Mesodermal cell (in vitro differentiated cells): Measurements from ENCODE around the gene KNTC1.

Experiments used
- H3K27ac ChIP-seq: 2 replicates; pipeline ENCODE4 v1.7.0; 2013; ENCODE audit warnings: mild to moderate bottlenecking, low read depth, low read length, moderate library complexity; ENCODE audit not compliant: severe bottlenecking
- H3K36me3 ChIP-seq: 2 replicates; pipeline ENCODE4 v1.7.1; 2013; ENCODE audit warnings: mild to moderate bottlenecking, low read length, moderate library complexity; ENCODE audit not compliant: control insufficient read depth, insufficient read depth
- H3K4me1 ChIP-seq: one replicate; pipeline ENCODE4 v1.7.1; 2013; ENCODE audit warnings: mild to moderate bottlenecking, low read length; ENCODE audit not compliant: insufficient read depth, control insufficient read depth, poor library complexity, severe bottlenecking
- H3K4me3 ChIP-seq: 2 replicates; pipeline ENCODE4 v1.7.0; 2013; ENCODE audit warnings: low read length, control low read depth, mild to moderate bottlenecking; ENCODE audit not compliant: insufficient read depth, poor library complexity, severe bottlenecking; ENCODE audit errors: extremely low read depth
- H3K9me3 ChIP-seq: 2 replicates; pipeline ENCODE4 v1.7.1; 2013; ENCODE audit warnings: mild to moderate bottlenecking, low read length, moderate library complexity; ENCODE audit not compliant: control insufficient read depth
- WGBS, 2 experiments: methylation state at CpG; one replicate each; pipeline ENCODE4 v1.1.5; 2013; ENCODE audit warnings: missing lambda C conversion rate in 2 of 2; ENCODE audit not compliant: insufficient coverage in 2 of 2; 5-methylcytosine and 5-hydroxymethylcytosine counted together

KNTC1 gene

DNA sequence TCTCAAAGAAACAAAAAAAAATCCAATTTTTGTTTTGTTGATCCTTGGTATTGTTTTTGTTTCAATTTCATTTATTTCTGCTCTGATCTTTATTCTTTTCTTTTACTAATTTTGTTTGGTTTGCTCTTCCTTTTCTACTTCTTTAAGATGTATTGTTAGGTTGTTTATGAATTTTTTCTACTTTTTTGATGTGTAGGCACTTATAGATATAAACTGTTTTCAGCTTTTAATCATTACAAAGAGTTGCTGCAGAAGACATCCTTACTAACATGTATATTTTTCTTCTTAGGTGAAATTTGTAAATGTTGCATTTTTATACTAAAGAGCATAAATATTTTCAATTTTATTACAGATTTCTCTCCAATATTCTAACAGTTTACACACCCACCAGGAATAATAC lies 69.8 kb downstream of the KNTC1 start:
- Histone ChIP-seq H3K36me3 (peaks cover 62% of the 10 kb centered on the region), H3K9me3 (no peaks in the 10 kb centered on the region), H3K27ac (no peak overlapping the region), H3K4me3 (no peak overlapping the region), H3K4me1 (no peaks in the 10 kb centered on the region)

DNA sequence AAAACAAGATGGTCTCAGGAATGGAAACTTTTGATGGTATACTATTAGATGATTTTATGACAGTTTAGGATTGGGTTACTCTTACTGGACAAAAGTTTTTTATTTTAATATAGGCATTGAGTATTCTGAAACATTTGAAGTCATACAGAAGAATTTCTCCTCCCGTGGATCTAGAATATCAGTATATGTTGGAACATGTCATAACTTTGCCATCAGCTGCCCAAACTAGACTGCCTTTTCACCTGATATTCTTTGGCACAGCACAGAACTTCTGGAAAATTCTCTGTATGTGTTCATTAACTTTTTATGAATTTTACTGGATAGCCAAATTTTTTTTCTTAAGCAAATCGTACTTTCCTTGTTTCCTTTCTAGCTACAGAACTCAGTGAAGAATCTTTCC lies 75.4 kb downstream of the KNTC1 start:
- WGBS, 2 experiments: 100% methylated on average over 2 of the region's 2 CpGs; no CpG with 5 or more reads in 1 of the 2 experiments
- Histone ChIP-seq H3K9me3 (no peaks in the 10 kb centered on the region), H3K36me3 (peaks cover 70% of the 10 kb centered on the region), H3K4me3 (no peak overlapping the region), H3K27ac (no peak overlapping the region), H3K4me1 (no peaks in the 10 kb centered on the region)

DNA sequence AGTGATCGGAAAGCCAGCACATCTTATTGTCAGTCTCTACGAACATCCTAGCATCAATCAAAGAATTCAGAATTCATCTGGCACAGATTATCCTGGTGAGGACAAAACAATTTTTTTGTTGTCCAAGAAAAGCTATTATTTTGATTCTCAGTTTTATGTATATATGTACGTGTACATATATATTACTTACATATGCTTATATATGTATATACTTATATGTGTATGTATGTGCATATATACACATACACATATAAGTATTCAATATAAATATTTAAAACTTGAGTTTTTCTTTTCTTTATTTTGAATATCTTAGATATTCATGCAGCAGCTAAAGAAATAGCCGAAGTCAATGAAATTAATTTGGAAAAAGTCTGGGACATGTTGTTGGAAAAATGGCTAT lies 77.9 kb downstream of the KNTC1 start:
- Histone ChIP-seq H3K4me3 (no peak overlapping the region), H3K4me1 (no peaks in the 10 kb centered on the region), H3K36me3 (peaks cover 69% of the 10 kb centered on the region), H3K27ac (no peak overlapping the region), H3K9me3 (no peaks in the 10 kb centered on the region)
- 100% methylated on average over 1 of the region's 4 CpGs; no CpG with 5 or more reads in 1 of the 2 experiments for WGBS, 2 experiments

DNA sequence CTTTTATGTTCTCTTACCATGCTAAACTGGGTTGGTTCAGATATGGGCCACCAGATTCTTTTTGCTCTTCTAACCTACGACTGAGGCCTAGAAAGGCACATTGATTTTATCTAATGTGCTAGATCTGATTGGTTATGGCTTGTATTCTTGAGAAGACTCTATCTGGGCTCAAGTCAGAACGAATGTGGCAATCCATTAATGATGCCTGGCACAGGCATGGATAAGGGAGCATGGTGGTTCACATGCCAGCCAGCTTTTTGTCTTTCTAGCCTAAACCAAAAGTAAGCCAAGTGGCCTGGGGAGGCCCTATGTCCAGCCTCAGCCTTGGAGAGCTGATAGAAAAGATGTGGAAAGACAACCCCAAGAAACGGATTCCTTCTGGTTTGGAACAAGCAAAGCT lies 82.7 kb downstream of the KNTC1 start:
- Histone ChIP-seq H3K4me1 (no peaks in the 10 kb centered on the region), H3K9me3 (no peaks in the 10 kb centered on the region), H3K27ac (no peak overlapping the region), H3K36me3 (peaks cover 86% of the 10 kb centered on the region), H3K4me3 (no peak overlapping the region)
- 80 to 90% methylated on average over 1 to 3 of the region's 3 CpGs for WGBS, 2 experiments

DNA sequence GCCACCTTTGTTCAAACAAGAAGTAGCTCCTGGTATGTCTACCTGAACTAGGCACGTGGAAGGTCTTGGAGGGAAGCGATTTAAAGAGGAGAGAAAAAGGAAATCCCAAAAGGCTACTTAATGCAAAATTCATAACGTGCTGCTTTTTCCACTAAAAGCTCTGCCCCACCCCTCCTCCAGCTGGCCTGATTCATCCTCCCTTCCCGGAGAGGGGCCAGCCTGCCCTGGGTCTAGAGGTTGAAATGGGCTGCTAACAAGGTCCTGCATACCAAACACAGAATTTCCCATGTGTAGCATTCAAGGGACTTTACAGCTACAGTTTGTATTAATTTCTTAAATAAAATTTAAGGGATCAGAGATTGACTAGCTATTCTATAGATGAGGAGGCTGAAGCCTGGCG lies 83.2 kb downstream of the KNTC1 start:
- Histone ChIP-seq H3K36me3 (peaks cover 85% of the 10 kb centered on the region), H3K9me3 (no peaks in the 10 kb centered on the region)

DNA sequence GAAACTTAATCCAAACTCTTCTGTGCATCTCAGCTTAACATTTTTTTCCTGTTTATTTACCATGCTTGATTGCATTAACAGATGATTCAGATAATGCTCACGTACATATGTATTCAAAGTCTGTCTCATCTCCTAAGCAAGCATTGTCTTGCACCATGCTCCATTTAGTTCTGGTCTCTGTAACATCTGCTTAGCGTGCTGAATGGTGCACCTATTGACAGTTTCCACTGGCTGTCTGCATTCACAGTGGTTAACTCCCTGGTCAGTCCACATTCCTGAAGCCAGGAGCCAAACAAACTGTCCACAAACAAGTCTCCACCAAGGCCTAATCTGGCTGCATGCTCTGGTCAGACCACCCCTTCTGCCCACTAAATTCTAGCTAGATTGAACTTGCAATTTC lies 83.9 kb downstream of the KNTC1 start:
- Histone ChIP-seq H3K4me3 (no peak overlapping the region), H3K4me1 (no peaks in the 10 kb centered on the region), H3K36me3 (peaks cover 85% of the 10 kb centered on the region), H3K9me3 (no peaks in the 10 kb centered on the region), H3K27ac (no peak overlapping the region)
- 90 to 93% methylated on average over 2 of the region's 2 CpGs for WGBS, 2 experiments

More for the DNA sequence above, 83.2 kb downstream of the KNTC1 start:
- H3K27ac ChIP-seq: no peak overlapping the region
- WGBS, 2 experiments: 92 to 94% methylated on average over 2 to 3 of the region's 5 CpGs
- no peaks in the 10 kb centered on the region for H3K4me1 ChIP-seq
- no peak overlapping the region for H3K4me3 ChIP-seq

DNA sequence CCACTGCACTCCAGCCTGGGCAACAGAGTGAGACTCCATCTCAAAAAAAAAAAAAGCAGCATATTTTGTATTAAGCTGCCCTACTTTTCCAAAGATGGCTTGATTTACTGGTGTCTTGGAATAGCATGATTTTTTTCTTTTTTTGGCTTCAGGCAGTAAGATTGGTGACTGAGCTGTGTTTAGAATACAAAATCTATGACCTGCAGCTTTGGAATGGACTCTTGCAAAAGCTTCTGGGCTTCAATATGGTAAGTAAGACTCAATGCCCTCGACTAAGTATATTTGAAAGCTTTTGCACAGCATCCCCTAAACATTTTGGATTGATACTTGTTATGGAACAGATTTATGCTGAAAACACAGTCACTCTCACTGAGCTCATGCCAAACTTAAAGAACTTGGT lies 87.8 kb downstream of the KNTC1 start:
- H3K4me3 ChIP-seq: no peak overlapping the region
- no peaks in the 10 kb centered on the region for H3K4me1 ChIP-seq
- H3K36me3 ChIP-seq: peaks cover 90% of the 10 kb centered on the region
- no peak overlapping the region for H3K27ac ChIP-seq
- H3K9me3 ChIP-seq: no peaks in the 10 kb centered on the region
- WGBS, 2 experiments: no CpG with 5 or more reads among the region's 1 CpG

DNA sequence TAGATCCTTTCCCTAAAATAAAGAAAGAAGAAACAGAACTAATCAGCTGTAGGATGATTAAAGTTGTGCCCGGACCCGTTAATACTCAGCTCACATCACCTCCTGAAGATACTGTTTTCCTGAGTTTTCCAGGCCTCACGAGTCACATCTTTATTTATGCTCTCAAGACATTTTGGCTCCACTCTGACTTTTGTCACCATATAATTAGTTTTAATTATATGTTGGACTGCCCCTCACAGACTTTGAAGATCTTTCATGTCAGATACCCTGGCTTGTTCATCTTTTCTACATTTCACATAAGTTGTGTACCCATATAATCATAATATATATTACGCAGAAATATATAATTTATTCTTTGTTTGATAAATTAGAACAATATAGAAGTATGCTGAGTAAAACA lies 88.7 kb downstream of the KNTC1 start:
- 53% methylated on average over 3 of the region's 4 CpGs; no CpG with 5 or more reads in 1 of the 2 experiments for WGBS, 2 experiments

DNA sequence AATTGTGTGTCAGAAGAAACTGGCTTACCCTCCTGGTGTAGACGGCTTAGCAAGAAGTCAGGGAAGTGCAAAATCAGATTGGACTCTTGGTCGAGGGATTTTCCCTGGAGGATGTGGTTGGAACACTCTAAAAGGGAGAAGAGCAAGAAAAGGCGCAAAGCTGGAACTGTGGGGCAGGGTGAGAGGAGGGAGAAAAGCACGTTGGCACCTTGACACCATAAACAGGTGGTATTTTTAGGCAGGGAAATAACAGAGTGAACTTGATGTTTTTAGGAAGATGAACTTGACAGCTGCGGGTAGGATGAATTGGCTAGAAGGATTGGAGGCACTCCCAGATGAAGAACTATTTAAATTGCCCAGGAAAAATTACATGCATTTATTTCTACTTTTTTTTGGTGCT lies 108.4 kb downstream of the KNTC1 start:
- Histone ChIP-seq H3K36me3 (peaks cover 40% of the 10 kb centered on the region), H3K4me1 (no peaks in the 10 kb centered on the region), H3K9me3 (no peaks in the 10 kb centered on the region), H3K4me3 (no peak overlapping the region), H3K27ac (no peak overlapping the region)
- WGBS, 2 experiments: 88 to 93% methylated on average over 4 to 5 of the region's 5 CpGs

More for the DNA sequence above, 88.7 kb downstream of the KNTC1 start:
- Histone ChIP-seq H3K4me3 (no peak overlapping the region), H3K4me1 (no peaks in the 10 kb centered on the region), H3K36me3 (peaks cover 90% of the 10 kb centered on the region), H3K27ac (no peak overlapping the region), H3K9me3 (no peaks in the 10 kb centered on the region)

DNA sequence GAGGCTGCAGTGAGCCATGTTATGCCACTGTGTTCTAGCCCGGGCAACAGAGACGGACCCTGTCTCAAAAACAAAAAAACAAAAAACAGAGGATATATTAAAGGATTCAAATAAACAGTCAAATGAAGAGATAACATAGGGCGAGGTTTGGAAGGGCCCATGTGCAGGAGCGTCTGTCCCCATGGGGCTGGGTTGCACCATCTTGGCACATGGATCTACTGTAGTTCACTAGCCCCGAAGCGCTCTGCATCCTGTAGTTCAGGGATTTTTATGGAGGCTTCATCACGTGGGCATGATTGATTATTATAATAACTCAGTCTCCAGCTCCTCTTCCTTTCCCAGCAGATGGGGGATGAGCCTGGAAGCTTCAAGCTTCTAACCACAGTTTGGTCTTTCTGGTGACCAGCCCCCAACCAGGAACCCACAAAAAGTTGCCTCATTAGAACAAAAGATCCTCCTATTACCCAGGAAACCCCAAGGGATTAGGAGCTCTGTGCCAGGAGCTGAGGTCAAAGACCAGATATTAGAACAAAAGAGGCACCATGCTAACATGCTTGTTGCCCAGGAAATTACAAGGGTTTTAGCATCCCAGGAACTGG lies 116.3 kb downstream of the KNTC1 start:
- Histone ChIP-seq H3K9me3 (no peaks in the 10 kb centered on the region), H3K36me3 (no peaks in the 10 kb centered on the region), H3K4me3 (no peak overlapping the region), H3K4me1 (no peaks in the 10 kb centered on the region), H3K27ac (no peak overlapping the region)
- WGBS, 2 experiments: 78 to 100% methylated on average over 3 to 4 of the region's 7 CpGs

DNA sequence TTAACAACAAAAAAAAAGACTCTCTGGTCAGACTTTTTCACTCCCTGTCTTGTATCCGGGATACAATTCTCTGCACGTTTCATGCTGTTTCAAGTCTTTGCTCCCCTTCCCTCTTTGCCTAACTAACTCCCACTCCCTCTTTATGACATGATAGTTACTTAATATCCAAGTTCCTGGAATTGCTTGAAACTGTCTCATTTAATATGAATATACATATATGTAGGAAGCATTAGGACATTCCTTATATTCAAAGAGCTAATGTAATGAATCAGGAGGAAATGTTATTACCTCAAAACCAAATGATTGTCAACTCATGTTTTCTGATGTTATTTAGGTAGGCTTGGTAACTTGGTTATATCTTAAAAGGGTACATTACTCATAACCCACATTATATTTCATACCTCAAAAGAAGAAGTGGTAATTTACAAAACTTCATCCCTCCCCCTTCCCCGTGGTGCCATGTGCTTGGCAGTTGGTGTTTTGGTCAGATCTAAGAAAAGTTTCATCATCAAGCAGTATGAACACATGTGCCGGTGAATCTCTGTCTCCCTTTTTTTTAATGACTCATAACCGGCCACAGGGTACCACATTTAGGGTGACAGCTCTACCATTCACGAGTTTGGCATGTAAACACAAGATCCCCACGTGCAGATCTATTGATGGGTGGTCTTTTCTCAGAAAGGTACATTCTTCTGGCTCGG lies 119.6 kb downstream of the KNTC1 start:
- Histone ChIP-seq H3K9me3 (no peaks in the 10 kb centered on the region), H3K36me3 (no peaks in the 10 kb centered on the region), H3K4me3 (no peak overlapping the region), H3K4me1 (no peaks in the 10 kb centered on the region), H3K27ac (no peak overlapping the region)
- 90 to 91% methylated on average over 5 to 8 of the region's 8 CpGs for WGBS, 2 experiments
